Measurements from ENCODE around the gene ALKBH5.

The ALKBH5 gene

DNA sequence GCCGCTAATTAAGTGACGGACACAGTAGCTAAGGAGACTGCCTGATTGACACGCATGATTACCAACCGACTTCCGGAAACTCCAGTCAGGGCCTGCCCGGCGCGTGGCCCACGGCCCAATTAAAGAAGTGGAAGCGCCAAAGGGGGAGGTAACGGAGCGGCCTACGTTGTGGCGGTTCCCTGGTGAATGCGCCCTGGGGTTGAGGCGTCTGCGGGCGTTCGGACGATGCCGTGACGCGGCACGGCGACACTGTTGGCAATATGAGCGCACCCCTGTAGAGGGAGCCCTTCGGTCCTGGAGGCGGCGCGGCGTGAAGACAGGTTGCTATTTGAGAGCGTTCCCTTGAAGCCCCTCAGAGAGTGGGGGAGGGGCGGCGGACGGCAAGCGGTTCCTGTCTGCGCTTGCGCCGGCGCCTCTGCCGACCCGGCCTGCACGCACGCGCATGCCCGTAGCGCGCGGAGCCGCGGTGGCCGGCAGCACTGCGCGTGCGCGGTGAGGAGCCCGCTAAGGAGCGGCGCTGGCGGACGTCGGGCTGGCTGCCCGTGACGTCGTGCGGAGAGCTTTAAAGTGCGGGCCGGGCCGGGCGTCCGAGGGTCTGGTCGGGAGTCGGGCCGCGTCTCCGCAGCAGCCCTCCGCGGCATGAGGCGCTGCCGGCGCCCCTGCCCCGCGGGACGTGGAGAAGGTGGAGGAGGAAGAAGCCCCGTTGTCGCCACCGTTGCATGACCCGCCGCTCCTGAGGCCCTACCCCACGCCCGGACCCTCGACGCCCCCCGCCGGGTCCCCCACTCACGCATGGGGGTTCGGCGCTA, at the start of gene ALKBH5:
TSS of gene ALKBH5 (plus strand) at position 495 of the 809 bp plus-strand sequence. CDS start 416 bp downstream, outside the sequence.
- DNase-seq, result peak; percentile 99

DNA sequence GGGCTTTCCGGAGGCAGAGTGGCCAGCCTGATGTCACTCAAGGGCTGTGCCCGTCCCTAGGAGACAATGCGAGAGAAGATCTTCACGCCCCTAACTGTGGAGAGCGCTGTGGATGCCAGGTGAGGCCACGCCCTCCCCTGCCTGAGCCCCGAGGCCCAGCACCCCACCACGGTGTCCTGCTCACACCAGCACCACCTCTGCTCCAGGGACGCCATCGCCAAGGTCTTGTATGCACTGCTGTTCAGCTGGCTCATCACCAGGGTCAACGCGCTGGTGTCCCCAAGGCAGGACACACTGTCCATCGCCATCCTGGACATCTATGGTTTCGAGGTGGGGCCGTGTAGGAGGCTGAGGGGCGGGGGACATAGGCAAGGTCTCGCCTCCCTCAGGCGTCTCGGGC, 47.3 kb upstream of the ALKBH5 start:
- no peak for DNase-seq

DNA sequence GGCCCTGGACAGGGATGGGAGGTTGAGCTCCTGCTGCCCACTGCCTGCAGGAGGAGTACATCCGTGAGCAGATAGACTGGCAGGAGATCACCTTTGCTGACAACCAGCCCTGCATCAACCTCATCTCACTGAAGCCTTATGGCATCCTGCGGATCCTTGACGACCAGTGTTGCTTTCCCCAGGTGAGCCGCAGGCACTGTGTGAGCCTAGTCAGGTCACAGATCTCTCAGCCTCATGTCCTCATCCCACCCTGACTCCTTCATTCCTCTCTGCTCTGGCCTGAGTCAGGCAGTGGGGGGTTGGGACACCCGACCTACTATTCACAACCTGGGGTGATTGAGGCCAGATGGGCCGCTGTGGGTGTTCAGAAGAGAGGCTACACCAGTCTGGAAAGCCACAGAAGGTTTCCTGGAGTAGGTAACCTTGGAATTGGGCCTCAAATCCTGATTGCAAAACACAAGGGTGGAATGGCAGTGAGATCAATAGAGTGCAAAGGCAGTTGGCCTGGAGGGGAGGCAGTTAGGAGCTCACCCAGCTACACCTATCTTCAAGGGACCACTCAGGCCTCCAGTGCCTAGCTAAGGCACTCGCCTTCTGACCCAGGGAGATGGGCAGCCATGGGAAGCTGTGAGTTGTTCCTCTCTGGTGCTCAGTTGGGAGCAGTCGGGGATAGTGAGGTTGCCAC, 45.4 kb upstream of the ALKBH5 start:
- DNase-seq, result no peak

DNA sequence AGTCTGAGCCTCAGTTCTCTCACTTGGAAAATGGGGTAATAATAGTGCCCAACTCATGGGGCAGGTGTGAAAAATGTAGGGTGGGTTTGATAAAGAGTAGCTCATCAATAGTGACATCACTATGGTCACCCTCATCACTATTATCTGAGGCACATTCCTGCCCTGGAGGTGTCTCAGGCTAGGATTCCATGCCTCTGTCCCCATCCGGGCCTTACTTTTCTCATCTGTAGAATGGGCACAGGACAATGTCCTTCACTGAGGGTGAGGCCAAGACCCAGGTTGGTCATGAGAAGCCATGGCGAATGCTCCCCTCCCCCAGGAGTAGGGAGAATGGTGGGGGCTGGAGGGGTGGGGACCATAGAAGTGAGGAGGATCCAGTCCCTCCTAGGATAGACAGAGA, 44.5 kb upstream of the ALKBH5 start:
- no peak for DNase-seq

DNA sequence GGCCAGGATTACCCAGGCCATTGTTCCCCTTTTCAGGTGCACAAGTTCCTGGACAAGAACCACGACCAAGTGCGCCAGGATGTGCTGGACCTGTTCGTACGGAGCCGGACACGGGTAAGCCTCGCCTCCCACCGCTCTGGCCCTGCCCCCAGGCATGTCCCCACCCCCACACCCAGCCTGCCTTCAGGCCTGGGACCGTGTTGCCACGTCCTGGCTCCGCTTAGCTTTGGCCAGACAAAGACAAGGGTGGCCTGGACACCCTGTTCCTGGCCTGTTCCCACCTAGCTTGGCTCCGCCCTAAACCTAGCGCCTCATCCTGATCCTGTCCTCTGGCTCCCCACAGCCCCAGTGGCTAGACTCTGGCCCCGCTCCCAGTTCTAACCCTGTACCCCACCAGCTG, 44.1 kb upstream of the ALKBH5 start:
- no peak for DNase-seq

DNA sequence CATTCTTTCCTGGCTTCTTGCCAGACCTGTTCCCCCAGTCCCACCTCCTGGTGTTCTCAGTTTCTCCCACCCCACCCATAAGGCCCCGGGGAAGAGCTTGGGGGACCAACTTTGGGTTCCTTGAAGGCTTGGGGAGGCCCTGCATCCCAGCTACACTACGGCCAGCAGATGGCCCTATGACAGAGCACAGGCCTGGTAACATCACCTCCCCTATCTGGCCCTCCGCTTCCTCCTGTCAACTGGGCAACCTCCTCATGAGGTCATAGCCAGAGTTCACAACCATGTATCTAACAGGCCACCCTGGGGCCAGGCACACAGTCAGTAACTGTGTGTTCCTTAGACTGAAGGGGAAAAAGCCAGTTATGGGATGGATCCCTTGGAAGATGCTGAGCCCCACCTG, 43.7 kb upstream of the ALKBH5 start:
- DNase-seq, result no peak

DNA sequence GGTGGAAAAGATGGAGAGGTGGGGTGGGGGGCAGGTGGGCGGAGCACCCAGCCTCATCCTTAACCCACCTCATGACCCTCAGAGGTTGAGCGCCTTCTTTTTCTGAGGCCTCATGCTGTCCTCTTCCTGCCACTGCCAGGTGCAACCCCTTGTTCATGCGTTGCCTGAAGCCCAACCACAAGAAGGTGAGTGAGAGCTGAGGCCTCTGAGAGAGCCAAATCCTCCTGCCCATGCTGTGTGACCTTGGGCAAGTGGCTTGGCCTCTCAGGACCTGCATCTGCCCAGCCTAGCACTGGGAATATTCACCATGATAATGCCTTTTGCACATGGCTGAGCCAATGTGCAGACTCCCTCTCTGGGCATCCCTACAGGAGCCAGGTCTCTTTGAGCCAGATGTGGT, 43.0 kb upstream of the ALKBH5 start:
- DNase-seq, result no peak

DNA sequence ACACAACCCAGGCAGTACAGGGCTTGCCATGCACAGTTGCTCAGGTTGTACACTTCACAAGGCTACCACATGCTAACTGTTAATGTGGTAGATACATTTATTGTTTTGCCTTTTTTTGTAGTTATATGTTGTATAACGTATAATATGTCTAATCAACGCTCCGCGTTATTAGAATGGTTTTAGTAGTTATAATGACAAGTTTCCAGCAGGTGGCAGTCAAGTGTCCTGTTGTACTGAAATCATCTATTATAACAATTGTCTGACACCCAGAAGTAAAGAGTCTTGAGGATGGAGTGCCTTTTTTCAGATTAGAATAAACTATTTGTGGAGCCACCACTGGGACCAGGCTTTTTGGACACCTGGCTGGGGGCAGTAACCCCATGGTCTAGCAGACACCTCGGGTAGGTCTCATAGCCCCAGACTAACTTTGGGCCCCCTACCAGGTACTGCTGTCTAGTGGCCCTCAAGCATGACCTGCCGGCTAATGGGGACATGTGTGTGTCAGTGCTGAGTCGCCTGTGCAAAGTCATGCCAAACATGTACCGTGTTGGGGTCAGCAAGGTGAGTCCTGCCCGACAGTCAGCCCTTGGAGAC, 42.3 kb upstream of the ALKBH5 start:
- peak; percentile 63 for DNase-seq

DNA sequence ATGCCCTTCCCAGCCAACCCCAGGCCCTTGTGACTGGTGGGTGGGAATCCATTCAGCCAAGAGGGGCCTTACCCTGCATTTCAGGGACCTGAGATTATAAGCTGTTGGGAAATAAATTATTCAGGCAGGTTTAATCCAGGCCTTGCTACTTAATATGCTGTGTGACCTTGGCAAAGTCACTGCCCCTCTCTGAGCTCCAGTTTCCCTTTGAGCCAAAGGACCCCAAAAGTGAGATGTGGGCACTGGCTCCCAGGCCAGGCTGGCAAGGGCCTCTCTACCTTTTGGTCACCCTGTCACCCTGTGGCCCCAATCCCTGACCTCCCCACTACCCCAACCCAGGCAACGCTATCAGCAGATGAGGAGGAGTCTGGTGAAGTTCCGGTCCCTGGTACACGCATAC, 41.2 kb upstream of the ALKBH5 start:
- DNase-seq, result no peak

DNA sequence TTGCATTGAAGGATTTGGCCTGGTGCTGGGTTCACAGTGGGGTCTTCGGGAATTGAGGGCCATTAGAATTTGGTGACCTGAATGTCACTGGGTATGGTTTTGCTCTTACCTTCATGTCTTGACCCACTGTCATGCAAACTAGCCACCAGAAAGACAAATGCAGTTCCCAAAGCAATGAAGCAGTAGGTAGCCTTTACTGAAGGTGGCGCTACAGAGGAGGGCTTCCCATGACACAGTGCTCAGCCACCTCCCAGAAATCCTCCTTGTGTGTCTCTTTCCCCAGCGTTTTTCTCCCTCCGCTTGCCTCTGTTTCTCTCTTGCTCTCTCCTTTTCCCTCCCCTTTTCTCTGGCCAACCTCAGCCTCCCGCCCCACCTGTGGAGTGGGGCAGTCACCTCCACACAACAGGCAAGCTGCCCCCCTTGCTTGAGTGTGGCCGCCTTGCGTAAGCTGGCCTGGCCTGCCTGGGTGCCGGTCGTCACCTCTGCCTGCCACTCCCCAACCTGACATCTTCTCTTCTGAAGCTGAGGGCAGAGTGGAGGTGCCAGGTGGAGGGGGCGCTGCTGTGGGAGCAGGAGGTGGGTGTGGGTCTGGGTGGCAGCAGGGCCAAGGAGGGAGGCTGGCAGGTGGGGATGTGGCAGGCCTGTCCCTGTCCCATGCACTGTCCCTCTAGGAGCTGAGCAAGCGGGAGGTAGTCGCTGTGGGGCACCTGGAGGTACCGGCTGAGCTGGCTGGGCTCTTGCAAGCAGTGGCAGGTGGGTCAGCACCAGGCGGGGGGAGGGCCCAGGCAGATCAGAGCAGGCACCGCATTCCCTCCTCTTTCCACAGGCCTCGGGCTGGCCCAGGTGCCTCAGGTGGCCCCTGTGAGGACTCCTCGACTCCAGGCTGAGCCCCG, 40.3 kb upstream of the ALKBH5 start:
- DNase-seq, result no peak

DNA sequence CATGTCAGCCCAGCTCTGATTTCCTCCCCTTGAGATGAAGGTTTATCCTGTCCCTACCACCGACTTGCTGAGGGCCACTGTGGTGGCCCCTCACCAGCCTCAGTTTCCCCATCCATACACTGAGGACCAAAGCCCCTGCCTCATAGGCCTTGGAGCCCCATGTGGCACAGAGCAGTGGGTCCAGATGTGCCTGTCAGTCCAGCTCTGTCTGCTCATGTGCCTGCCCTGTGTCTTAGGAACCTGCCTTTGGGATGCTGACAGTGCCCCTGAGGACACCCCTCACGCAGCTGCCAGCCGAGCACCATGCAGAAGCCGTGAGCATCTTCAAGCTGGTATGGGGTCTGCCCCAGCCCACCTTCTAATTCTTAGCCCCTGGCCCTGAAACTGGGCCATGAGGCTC, 39.4 kb upstream of the ALKBH5 start:
- DNase-seq, result no peak

DNA sequence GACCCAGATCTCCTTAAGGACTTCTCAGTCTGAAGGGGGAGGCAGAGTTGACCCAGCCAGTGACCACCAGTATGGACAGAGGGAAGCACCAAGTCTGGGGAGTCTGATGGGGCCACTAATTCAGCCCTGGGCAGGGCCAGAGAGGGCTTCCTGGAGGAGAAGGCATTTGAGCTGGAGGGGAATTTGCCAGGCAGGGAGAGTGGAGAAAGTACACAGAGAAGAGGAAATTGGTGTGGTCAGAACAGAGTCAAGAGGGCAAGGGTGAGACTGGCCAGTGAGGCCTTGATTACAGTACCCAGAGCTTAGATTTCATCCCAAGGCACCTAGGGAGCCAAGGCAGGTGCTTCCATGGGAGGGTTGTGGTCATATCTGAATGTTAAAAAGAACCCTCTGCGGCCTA, 38.8 kb upstream of the ALKBH5 start:
- no peak for DNase-seq

DNA sequence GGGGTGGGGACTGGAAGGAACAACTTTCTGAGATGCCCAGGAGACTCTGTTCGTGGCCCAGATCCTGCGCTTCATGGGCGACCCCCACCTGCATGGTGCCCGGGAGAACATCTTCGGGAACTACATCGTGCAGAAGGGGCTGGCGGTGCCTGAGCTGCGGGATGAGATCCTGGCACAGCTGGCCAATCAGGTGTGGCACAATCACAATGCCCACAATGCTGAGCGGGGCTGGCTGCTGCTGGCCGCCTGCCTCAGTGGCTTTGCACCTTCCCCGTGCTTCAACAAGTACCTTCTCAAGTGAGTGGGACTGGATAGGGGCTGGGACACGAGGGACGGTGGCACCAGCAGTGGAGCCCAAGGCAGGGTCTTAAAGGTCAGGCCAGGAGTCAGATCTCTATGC, 37.8 kb upstream of the ALKBH5 start:
- no peak for DNase-seq

DNA sequence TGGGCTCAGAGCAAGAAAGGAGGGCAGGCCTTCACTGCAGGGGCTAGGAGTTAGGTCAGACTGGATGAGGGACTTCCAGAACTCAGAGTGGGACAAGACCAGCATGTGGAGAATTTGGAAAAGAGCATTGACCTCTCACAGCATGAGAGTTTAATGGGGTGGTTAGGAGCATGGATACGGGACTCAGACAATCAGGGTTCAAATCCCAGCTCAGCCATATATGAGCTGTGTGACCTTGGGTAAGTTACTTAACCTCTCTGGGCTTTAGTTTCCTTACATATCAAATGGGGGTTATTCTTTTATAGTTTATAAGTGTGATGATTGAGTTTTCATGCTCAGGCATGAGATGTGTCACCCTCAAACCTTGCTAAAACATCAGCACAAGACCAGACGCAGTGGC, 37.4 kb upstream of the ALKBH5 start:
- DNase-seq, result no peak

DNA sequence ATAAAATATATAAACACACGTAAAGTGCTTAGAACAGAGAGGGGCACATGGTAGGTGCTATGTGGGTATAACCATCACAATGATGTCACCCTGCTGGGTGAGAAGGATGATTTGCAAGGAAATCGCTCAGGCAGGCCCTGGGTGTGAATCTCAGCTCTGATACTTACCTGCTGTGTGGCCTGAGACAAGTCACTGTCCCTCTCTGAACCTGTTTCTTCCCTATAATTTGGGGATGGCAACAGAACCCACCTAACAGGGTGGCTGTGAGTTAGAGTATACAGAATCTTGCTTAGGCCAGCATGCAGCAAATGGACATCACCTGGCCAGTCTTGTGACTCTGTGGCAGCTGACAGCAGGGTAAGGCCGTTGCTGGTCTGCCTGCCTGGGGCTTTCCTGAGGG, 36.6 kb upstream of the ALKBH5 start:
- DNase-seq, result no peak

DNA sequence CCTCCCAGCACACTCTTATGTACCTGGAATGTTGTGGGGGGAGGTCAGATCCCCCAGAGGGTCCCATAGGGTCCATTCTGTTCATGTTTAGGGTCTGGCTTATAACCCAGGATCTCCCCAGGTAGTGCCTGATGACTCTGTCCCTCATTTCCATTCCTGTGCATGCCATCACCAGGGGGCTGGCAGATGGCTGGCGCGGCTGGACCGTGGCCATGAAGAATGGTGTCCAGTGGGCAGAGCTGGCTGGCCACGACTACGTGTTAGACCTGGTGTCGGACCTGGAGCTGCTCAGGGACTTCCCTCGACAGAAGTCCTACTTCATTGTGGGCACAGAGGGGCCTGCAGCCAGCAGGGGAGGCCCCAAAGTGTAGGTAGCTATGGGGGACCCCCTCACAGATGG, 35.0 kb upstream of the ALKBH5 start:
- DNase-seq, result no peak

DNA sequence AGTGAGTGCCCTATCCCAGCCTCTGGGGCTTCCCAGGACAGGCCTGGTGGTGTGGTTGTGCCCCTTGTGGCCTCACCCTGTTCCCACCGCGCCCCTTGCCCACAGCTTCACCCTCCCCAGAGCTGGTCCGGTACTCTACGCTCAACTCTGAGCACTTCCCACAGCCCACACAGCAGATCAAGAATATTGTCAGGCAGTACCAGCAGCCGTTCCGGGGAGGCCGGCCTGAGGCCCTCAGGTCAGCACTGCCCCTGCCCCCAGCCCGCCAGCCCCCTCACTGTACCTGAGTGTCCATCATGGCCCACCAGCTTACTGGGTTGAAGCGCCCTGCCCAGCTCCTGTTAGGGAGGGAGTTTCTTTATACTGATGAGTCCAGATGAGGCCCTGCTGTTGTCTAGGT, 32.3 kb upstream of the ALKBH5 start:
- DNase-seq, result no peak

DNA sequence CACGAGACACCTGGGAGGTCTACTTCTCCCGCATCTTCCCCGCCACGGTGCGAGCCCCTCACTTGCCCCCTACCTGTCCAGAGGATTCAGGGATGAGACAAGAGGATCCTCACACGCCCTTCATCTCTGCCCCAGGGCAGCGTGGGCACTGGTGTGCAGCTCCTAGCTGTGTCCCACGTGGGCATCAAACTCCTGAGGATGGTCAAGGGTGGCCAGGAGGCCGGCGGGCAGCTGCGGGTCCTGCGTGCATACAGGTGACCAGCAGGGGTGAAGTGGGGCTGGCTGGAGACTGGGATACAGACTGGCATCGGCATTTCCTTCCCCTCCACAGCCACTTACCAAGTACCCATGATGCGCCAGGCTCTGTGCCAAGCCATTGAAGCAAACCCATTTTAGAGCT, 28.4 kb upstream of the ALKBH5 start:
- no peak for DNase-seq

DNA sequence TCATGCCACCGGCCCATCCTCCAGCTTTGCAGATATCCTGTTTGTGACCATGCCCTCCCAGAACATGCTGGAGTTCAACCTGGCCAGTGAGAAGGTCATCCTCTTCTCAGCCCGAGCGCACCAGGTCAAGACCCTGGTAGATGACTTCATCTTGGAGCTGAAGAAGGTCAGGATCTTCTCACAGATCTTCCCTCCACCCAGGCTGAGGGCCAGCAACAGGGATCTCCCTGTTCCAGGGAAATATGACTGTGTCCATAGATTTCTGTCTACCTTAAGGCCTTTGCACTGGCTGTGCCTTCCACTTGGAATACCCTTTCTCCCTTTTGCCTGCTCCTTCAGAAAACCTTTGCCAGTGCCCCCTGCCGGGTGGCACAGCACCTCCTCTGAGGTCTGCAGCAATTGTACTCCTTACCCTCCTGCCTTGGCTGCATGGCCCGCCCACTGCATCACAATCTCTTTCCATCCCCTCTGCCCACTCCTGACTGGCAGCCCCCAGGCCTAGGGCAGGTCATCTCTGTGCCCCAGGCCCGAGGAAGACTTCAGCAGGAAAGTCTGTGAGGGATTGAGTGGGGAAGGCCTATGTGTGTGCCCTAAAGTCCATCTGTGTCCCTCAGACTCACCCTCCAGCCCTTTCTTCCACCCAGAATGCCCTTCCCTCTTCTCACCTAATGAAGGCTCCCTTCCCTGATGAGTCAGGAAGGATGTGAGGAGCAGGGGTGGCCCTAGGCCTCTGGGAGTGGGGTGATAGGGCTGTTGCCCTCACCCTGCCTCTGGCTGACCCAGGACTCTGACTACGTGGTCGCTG, 27.3 kb upstream of the ALKBH5 start:
- no peak for DNase-seq

DNA sequence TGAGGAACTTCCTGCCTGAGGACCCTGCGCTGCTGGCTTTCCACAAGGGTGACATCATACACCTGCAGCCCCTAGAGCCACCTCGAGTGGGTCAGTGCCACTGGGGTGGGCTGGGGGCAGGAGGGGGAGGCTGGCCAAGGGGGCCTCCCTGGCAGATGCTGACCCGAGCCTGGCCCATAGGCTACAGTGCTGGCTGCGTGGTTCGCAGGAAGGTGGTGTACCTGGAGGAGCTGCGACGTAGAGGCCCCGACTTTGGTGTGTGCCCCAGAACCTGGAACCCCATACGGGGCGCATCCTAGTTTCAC, 26.7 kb upstream of the ALKBH5 start:
- no peak for DNase-seq

DNA sequence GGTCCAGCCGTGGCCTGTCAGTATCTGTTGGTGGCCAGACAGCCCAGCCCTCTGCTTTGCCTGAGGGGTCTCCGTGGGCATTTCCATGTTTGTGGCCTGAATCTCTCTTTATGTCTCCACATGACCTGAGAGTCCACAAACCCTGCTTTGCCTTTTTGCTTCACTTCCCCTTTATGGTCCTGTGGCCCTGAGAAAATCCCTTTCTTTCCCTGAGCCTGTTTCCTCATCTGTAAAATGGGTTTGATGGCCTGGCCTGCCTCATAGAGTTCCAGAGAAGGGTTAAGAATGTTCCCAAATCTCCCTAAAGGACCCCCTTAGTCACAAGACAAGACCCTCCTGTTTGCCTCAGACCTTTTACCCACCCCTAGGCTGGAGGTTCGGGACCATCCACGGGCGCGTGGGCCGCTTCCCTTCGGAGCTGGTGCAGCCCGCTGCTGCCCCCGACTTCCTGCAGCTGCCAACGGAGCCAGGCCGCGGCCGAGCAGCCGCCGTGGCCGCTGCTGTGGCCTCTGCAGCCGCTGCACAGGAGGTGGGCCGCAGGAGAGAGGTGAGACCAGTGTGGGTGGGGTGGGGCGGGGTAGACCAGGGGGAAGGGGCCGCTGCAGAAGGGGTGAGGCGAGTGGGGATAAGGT, 26.2 kb upstream of the ALKBH5 start:
- DNase-seq, result no peak

DNA sequence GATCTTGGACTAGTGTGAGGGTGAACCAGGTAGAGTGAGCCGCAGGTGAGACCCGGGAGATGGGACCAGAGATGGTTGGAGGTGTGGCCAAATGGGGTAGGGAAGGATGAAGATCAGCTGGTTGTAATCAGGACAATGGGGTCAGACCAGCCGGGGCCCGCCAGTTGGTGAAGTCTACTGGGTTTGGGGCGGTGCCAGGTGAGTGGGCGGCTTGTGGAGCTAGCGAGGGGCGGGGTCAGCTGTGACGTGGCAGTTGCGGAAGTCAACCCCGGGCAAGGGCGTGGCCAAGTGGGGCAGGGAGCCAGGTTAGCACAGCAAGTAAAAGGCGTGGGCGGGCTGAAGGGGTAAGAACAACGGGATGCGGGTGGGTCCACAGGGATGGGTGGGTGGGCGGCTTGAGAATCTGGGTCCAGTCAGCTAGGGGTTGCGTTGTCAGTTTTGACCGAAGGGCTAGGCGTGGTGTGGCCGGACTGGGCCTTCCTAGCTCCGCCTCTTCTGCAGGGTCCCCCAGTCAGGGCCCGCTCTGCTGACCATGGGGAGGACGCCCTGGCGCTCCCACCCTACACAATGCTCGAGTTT, 25.5 kb upstream of the ALKBH5 start:
- DNase-seq, result peak; percentile 92

Measured in activated CD4-positive, alpha-beta T cell treated with anti-CD3 and anti-CD28 coated beads, Interleukin-10, Interleukin-2, amounts not matched to agents 100 ng/mL and 50 ng/mL, durations not matched to agents 16 hours and 8 hours (primary cell).